Liver (tissue), 9 donors: ENCODE data around the gene RBBP5. TPM values are rescaled to one million over a fixed set of nuclear protein-coding genes. Genes with fewer than 3 reads are reported as not detected.

ENCODE experiments used
- DNase-seq: peaks from one replicate; pipeline ENCODE4 v3.0.0-alpha.2; 2017; ENCODE audit warnings: low spot score
- H3K27ac ChIP-seq, 2 donors: one replicate each; pipeline ENCODE4 v1.7.0; 2013; ENCODE audit warnings: inconsistent platforms in 2 of 2, low read length in 2 of 2, control low read depth in 1 of 2, low read depth in 1 of 2, mild to moderate bottlenecking in 1 of 2
- H3K27me3 ChIP-seq, 4 donors: one replicate each; pipeline versions ENCODE4 v1.6.1 to v1.7.0; 2013; ENCODE audit warnings: low read length in 3 of 4, inconsistent platforms in 1 of 4, mild to moderate bottlenecking in 1 of 4, moderate library complexity in 1 of 4; ENCODE audit not compliant: control insufficient read depth in 4 of 4, insufficient read depth in 4 of 4
- H3K36me3 ChIP-seq, 4 donors: one replicate each; pipeline versions ENCODE4 v1.6.1 to v1.7.0; 2013; ENCODE audit warnings: low read length in 3 of 4, mild to moderate bottlenecking in 3 of 4, low read depth in 1 of 4, moderate library complexity in 1 of 4; ENCODE audit not compliant: control insufficient read depth in 4 of 4, insufficient read depth in 3 of 4
- H3K4me1 ChIP-seq, 4 donors: one replicate each; pipeline versions ENCODE4 v1.6.1 to v1.7.0; 2013; ENCODE audit warnings: low read length in 3 of 4, mild to moderate bottlenecking in 3 of 4, moderate library complexity in 1 of 4; ENCODE audit not compliant: control insufficient read depth in 4 of 4, insufficient read depth in 4 of 4
- H3K4me3 ChIP-seq, 3 donors: one replicate each; pipeline versions ENCODE4 v1.6.1 to v1.7.0; 2013; ENCODE audit warnings: low read length in 3 of 3, control low read depth in 1 of 3, low read depth in 1 of 3, mild to moderate bottlenecking in 1 of 3
- H3K9ac ChIP-seq, 2 donors: one replicate each; pipeline ENCODE4 v1.7.0; 2013; ENCODE audit warnings: low read length in 2 of 2, mild to moderate bottlenecking in 2 of 2, moderate library complexity in 2 of 2, control low read depth in 1 of 2, low read depth in 1 of 2
- H3K9me3 ChIP-seq, 4 donors: one replicate each; pipeline versions ENCODE4 v1.6.1 to v1.7.0; 2013; ENCODE audit warnings: low read length in 3 of 4; ENCODE audit not compliant: control insufficient read depth in 4 of 4
- ATF3 ChIP-seq: IDR thresholded peaks from 2 replicates; pipeline ENCODE4 v1.6.1; 2016; ENCODE audit warnings: antibody characterized with exemption
- EGR1 ChIP-seq, 2 donors: IDR thresholded peaks; 2 replicates each; pipeline ENCODE4 v1.6.1; 2016 to 2018; ENCODE audit warnings: antibody characterized with exemption in 2 of 2, low read depth in 2 of 2
- FOXA1 ChIP-seq: IDR thresholded peaks from 2 replicates; pipeline ENCODE4 v1.6.1; 2016; ENCODE audit warnings: antibody characterized with exemption
- FOXA2 ChIP-seq: IDR thresholded peaks from 2 replicates; pipeline ENCODE4 v1.6.1; 2016; ENCODE audit warnings: antibody characterized with exemption
- GABPA ChIP-seq, 2 donors: IDR thresholded peaks in 1 of 2; conservative IDR thresholded peaks in 1 of 2; 2 replicates each; pipeline ENCODE4 v1.6.1; 2016; ENCODE audit warnings: antibody characterized with exemption in 2 of 2, mild to moderate bottlenecking in 1 of 2, moderate library complexity in 1 of 2
- HNF4A ChIP-seq, 2 donors: conservative IDR thresholded peaks; 2 replicates each; pipeline ENCODE4 v1.6.1; 2016; ENCODE audit warnings: antibody characterized with exemption in 2 of 2, mild to moderate bottlenecking in 2 of 2
- HNF4G ChIP-seq: IDR thresholded peaks from 2 replicates; pipeline ENCODE4 v1.6.1; 2016; ENCODE audit warnings: antibody characterized with exemption
- JUND ChIP-seq, 2 donors: IDR thresholded peaks; 2 replicates each; pipeline ENCODE4 v1.6.1; 2016; ENCODE audit warnings: antibody characterized with exemption in 2 of 2
- MAX ChIP-seq: IDR thresholded peaks from 2 replicates; pipeline ENCODE4 v1.6.1; 2016; ENCODE audit warnings: antibody characterized with exemption
- NR2F2 ChIP-seq: IDR thresholded peaks from 2 replicates; pipeline ENCODE4 v1.6.1; 2016; ENCODE audit warnings: antibody characterized with exemption
- RAD21 ChIP-seq, 2 donors: IDR thresholded peaks; 2 replicates each; pipeline ENCODE4 v1.6.1; 2016; ENCODE audit warnings: antibody characterized with exemption in 2 of 2, mild to moderate bottlenecking in 2 of 2
- RXRA ChIP-seq, 2 donors: IDR thresholded peaks; 2 replicates each; pipeline ENCODE4 v1.6.1; 2017 to 2018; ENCODE audit warnings: antibody characterized with exemption in 2 of 2, mild to moderate bottlenecking in 1 of 2
- SP1 ChIP-seq: IDR thresholded peaks from 2 replicates; pipeline ENCODE4 v1.6.1; 2018; ENCODE audit warnings: antibody characterized with exemption, mild to moderate bottlenecking
- TAF1 ChIP-seq: conservative IDR thresholded peaks from 2 replicates; pipeline ENCODE4 v1.6.1; 2016; ENCODE audit warnings: antibody characterized with exemption, mild to moderate bottlenecking
- YY1 ChIP-seq: IDR thresholded peaks from 2 replicates; pipeline ENCODE4 v1.6.1; 2016; ENCODE audit warnings: antibody characterized with exemption, mild to moderate bottlenecking
- WGBS: extraction: QIAGEN DNeasy Blood & Tissue Kit; methylation state at CpG from one replicate; pipeline ENCODE4 v1.1.7; 2013; 5-methylcytosine and 5-hydroxymethylcytosine counted together
- polyA plus RNA-seq, 2 donors: library from polyadenylated mRNA; stranded (reverse) in 1 of 2; unstranded in 1 of 2; fragments of 200-250 nt in 1 of 2; fragments of >200 nt in 1 of 2; fragmentation: Nextera tagmentation in 1 of 2; extraction: Ambion mirVana in 1 of 2; gene quantifications; one replicate each; pipeline versions ENCODE4 v1.2.1 to v1.2.3, GENCODE V29; 2013 to 2015
- total RNA-seq, 2 donors: library from RNA; depleted of rRNA; stranded (reverse); fragments of >200 nt; gene quantifications; one replicate each; pipeline ENCODE4 v1.2.3, GENCODE V29; 2014
- TF ChIP-seq, protein P1 (sequence below): IDR thresholded peaks from 2 replicates; pipeline ENCODE4 v1.6.1; 2016; ENCODE audit warnings: antibody characterized with exemption
- TF ChIP-seq, protein P2 (sequence below): fragments of 150-350 bp; IDR thresholded peaks from 2 replicates; pipeline ENCODE4 v1.5.1; 2017; ENCODE audit warnings: improper control_type of control experiment, low read depth, low read length; ENCODE audit not compliant: missing input control
- TF ChIP-seq, protein P3 (sequence below): IDR thresholded peaks from 2 replicates; pipeline ENCODE4 v1.6.1; 2016; ENCODE audit warnings: antibody characterized with exemption, mild to moderate bottlenecking
- donor health status: healthy.
- donor health status: healthy.
- donor health status: healthy.
- donor health status: healthy.
- donor health status: healthy.

RBBP5 gene
- total and polyA plus RNA-seq, 4 donors = 4.6 to 12.0 (median 8.5) TPM

- no peak for DNase-seq
- Histone ChIP-seq H3K4me3 (no peak overlapping the region), H3K4me1 (no peaks in the 10 kb centered on the region), H3K27ac (no peak overlapping the region), H3K27me3 (no peaks in the 10 kb centered on the region), H3K9ac (no peak overlapping the region), H3K9me3 (no peaks in the 10 kb centered on the region), H3K36me3 (peaks cover 16 to 88% (median 68%) of the 10 kb centered on the region in 4 donors)
- TF ChIP-seq RAD21 (IDR thresholded peaks at IDR 0.05) = no peak
- peak; percentile 12 for TF ChIP-seq HNF4G
- peak in 1 of 2 donors; percentile 6 for TF ChIP-seq HNF4A (conservative IDR thresholded peaks at IDR 0.05)
Measured at GRCh38 chr1:205095422-205095821, 26.4 kb downstream of the RBBP5 start.

GRCh38 chr1:205091043-205091740, 30.6 kb downstream of the RBBP5 start:
- Histone ChIP-seq H3K27ac (no peak overlapping the region), H3K36me3 (peaks cover 11 to 74% (median 57%) of the 10 kb centered on the region in 4 donors), H3K27me3 (no peaks in the 10 kb centered on the region), H3K9ac (no peak overlapping the region), H3K4me3 (no peak overlapping the region), H3K9me3 (no peaks in the 10 kb centered on the region), H3K4me1 (no peaks in the 10 kb centered on the region)
- 91% methylated on average over 4 of the region's 4 CpGs for WGBS
- TF ChIP-seq MAX (no peak), HNF4A (conservative IDR thresholded peaks at IDR 0.05) (no peak), RXRA (IDR thresholded peaks at IDR 0.05) (no peak), ATF3 (no peak), RAD21 (IDR thresholded peaks at IDR 0.05) (no peak), HNF4G (no peak), FOXA1 (no peak), FOXA2 (no peak), TAF1 (no peak), EGR1 (IDR thresholded peaks at IDR 0.05; ENCODE audit: low read depth in 2 of 2) (no peak), NR2F2 (no peak)
- TF ChIP-seq, protein P1, sequence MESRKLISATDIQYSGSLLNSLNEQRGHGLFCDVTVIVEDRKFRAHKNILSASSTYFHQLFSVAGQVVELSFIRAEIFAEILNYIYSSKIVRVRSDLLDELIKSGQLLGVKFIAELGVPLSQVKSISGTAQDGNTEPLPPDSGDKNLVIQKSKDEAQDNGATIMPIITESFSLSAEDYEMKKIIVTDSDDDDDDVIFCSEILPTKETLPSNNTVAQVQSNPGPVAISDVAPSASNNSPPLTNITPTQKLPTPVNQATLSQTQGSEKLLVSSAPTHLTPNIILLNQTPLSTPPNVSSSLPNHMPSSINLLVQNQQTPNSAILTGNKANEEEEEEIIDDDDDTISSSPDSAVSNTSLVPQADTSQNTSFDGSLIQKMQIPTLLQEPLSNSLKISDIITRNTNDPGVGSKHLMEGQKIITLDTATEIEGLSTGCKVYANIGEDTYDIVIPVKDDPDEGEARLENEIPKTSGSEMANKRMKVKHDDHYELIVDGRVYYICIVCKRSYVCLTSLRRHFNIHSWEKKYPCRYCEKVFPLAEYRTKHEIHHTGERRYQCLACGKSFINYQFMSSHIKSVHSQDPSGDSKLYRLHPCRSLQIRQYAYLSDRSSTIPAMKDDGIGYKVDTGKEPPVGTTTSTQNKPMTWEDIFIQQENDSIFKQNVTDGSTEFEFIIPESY = no peak
- TF ChIP-seq, protein P2, sequence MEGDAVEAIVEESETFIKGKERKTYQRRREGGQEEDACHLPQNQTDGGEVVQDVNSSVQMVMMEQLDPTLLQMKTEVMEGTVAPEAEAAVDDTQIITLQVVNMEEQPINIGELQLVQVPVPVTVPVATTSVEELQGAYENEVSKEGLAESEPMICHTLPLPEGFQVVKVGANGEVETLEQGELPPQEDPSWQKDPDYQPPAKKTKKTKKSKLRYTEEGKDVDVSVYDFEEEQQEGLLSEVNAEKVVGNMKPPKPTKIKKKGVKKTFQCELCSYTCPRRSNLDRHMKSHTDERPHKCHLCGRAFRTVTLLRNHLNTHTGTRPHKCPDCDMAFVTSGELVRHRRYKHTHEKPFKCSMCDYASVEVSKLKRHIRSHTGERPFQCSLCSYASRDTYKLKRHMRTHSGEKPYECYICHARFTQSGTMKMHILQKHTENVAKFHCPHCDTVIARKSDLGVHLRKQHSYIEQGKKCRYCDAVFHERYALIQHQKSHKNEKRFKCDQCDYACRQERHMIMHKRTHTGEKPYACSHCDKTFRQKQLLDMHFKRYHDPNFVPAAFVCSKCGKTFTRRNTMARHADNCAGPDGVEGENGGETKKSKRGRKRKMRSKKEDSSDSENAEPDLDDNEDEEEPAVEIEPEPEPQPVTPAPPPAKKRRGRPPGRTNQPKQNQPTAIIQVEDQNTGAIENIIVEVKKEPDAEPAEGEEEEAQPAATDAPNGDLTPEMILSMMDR = no peak
- no peak for DNase-seq

GRCh38 chr1:205088341-205088740, 33.4 kb downstream of the RBBP5 start:
- H3K9ac ChIP-seq = no peak overlapping the region
- no peak for DNase-seq
- no peak overlapping the region for H3K27ac ChIP-seq
- H3K27me3 ChIP-seq = no peaks in the 10 kb centered on the region
- peaks cover 10 to 60% (median 50%) of the 10 kb centered on the region in 4 donors for H3K36me3 ChIP-seq
- 93% methylated on average over 3 of the region's 3 CpGs for WGBS
- no peaks in the 10 kb centered on the region for H3K9me3 ChIP-seq
- H3K4me3 ChIP-seq = no peak overlapping the region
- H3K4me1 ChIP-seq = no peaks in the 10 kb centered on the region
- TF ChIP-seq SP1 (no peak), NR2F2 (no peak), YY1 (no peak), HNF4A (conservative IDR thresholded peaks at IDR 0.05) (no peak), EGR1 (IDR thresholded peaks at IDR 0.05; ENCODE audit: low read depth in 2 of 2) (no peak), JUND (IDR thresholded peaks at IDR 0.05) (no peak), FOXA2 (no peak), HNF4G (no peak), RAD21 (IDR thresholded peaks at IDR 0.05) (no peak), GABPA (IDR thresholded peaks at IDR 0.05 in 1 of 2, conservative IDR thresholded peaks at IDR 0.05 in 1 of 2) (no peak), MAX (no peak), RXRA (IDR thresholded peaks at IDR 0.05) (no peak), FOXA1 (no peak)
- TF ChIP-seq, protein P3, sequence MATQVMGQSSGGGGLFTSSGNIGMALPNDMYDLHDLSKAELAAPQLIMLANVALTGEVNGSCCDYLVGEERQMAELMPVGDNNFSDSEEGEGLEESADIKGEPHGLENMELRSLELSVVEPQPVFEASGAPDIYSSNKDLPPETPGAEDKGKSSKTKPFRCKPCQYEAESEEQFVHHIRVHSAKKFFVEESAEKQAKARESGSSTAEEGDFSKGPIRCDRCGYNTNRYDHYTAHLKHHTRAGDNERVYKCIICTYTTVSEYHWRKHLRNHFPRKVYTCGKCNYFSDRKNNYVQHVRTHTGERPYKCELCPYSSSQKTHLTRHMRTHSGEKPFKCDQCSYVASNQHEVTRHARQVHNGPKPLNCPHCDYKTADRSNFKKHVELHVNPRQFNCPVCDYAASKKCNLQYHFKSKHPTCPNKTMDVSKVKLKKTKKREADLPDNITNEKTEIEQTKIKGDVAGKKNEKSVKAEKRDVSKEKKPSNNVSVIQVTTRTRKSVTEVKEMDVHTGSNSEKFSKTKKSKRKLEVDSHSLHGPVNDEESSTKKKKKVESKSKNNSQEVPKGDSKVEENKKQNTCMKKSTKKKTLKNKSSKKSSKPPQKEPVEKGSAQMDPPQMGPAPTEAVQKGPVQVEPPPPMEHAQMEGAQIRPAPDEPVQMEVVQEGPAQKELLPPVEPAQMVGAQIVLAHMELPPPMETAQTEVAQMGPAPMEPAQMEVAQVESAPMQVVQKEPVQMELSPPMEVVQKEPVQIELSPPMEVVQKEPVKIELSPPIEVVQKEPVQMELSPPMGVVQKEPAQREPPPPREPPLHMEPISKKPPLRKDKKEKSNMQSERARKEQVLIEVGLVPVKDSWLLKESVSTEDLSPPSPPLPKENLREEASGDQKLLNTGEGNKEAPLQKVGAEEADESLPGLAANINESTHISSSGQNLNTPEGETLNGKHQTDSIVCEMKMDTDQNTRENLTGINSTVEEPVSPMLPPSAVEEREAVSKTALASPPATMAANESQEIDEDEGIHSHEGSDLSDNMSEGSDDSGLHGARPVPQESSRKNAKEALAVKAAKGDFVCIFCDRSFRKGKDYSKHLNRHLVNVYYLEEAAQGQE = no peak
